ENCODE results near the gene UBTD1. TPM values are rescaled to one million over a fixed set of nuclear protein-coding genes. Genes with fewer than 3 reads are reported as not detected.
"Not testable (repeated sequence)": the region's sequence is repeated elsewhere in the genome, so short reads cannot be mapped to it uniquely, and the experiment has no call there.

The UBTD1 gene
- total RNA-seq, 2 donors from 2014 or later = 1.7 to 2.1 TPM

- peaks cover 5% of the 10 kb centered on the region for H3K4me1 Mint-ChIP-seq
- no peak for ATAC-seq (replicated peaks)
- H3K36me3 Mint-ChIP-seq (ENCODE audit: low read depth) = peaks cover 99% of the 10 kb centered on the region
- no peak overlapping the region for H3K4me3 Mint-ChIP-seq
- H3K9me3 Mint-ChIP-seq = no peaks in the 10 kb centered on the region
- no peaks in the 10 kb centered on the region for H3K27me3 Mint-ChIP-seq
- peak overlapping the region; percentile 20 for H3K27ac Mint-ChIP-seq
Measured at GRCh38 chr10:97468162-97468561, 30.6 kb upstream of the UBTD1 start.

DNA sequence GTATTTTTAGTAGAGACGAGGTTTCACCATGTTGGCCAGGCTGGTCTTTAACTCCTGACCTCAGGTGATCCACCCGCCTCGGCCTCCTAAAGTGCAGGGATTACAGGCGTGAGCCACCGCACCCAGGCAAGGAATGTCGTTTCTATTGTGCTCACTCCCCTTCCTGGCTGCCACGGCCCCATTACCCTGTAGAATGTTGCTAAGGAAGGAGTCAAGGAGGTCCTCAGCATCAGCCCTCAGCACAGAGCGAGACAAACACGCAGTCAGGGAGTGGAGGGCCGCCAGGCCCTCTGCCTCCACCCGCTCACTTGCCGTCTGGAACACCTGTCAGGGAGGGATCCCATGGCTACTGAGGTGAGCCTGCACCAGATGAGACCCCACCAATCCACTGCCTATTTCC, 29.9 kb upstream of the UBTD1 start:
- not testable (repeated sequence) for H3K9me3 Mint-ChIP-seq; H3K4me3 Mint-ChIP-seq; H3K27me3 Mint-ChIP-seq; H3K4me1 Mint-ChIP-seq; ATAC-seq (replicated peaks)
- Mint-ChIP-seq H3K27ac (peak overlapping the region; percentile 20), H3K36me3 (ENCODE audit: low read depth) (peaks cover 99% of the 10 kb centered on the region)

DNA sequence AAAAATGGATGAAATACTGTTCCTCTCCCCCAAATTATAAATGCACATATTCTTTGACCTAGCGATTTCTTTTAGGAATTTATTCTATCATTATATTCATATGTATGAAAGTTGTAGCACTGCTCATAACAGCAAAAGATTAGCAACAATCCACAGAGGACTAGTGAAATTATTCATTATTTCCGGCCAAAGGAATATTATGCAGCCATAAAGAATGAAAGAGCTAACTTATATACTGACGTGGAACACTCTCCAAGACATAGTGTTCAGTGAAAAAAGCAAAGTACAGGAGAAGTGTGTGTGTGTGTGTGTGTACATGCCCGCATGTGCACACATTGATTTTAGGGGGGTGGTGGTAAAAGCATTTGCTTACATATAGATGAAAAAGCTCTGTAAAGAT, 23.8 kb upstream of the UBTD1 start:
- ATAC-seq (replicated peaks) = no peak
- no peaks in the 10 kb centered on the region for H3K9me3 Mint-ChIP-seq
- no peak overlapping the region for H3K4me3 Mint-ChIP-seq
- H3K4me1 Mint-ChIP-seq = no peaks in the 10 kb centered on the region
- H3K27me3 Mint-ChIP-seq = no peaks in the 10 kb centered on the region
- no peak overlapping the region for H3K27ac Mint-ChIP-seq
- peaks cover 99% of the 10 kb centered on the region for H3K36me3 Mint-ChIP-seq (ENCODE audit: low read depth)

GRCh38 chr10:97475936-97476594, 22.7 kb upstream of the UBTD1 start:
- peaks cover 99% of the 10 kb centered on the region for H3K36me3 Mint-ChIP-seq (ENCODE audit: low read depth)
- H3K27me3 Mint-ChIP-seq = no peaks in the 10 kb centered on the region
- no peaks in the 10 kb centered on the region for H3K4me1 Mint-ChIP-seq
- no peak overlapping the region for H3K4me3 Mint-ChIP-seq
- no peaks in the 10 kb centered on the region for H3K9me3 Mint-ChIP-seq
- H3K27ac Mint-ChIP-seq = peak overlapping the region; percentile 12
- no peak for ATAC-seq (replicated peaks)

- not testable (repeated sequence) for H3K27me3 Mint-ChIP-seq; H3K4me1 Mint-ChIP-seq; H3K27ac Mint-ChIP-seq; H3K4me3 Mint-ChIP-seq; ATAC-seq (replicated peaks); H3K9me3 Mint-ChIP-seq
- H3K36me3 Mint-ChIP-seq (ENCODE audit: low read depth) = peaks cover 96% of the 10 kb centered on the region
Measured at GRCh38 chr10:97479410-97479809, 19.3 kb upstream of the UBTD1 start.

DNA sequence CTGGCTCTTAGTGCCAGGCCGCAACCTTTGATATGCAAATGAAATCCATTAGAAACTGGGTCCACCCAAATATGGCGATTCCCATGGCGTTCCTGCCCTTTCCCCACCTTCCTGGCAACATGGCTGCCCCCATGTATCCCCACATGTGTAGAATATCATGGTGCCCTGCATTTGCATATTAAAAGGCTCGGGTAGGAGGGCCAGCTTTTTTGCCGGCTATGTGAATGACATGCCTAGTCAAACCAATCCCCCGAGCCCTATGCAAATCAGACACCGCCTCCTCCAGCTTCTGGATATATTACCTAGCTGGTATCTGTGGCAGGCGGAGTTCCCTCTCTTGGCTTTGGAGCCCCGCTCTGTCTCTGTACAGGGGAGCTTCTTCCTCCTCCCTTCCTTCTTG, 18.8 kb upstream of the UBTD1 start:
- no peak overlapping the region for H3K27ac Mint-ChIP-seq
- no peak for ATAC-seq (replicated peaks)
- H3K4me3 Mint-ChIP-seq = no peak overlapping the region
- H3K4me1 Mint-ChIP-seq = no peaks in the 10 kb centered on the region
- H3K27me3 Mint-ChIP-seq = no peaks in the 10 kb centered on the region
- H3K36me3 Mint-ChIP-seq (ENCODE audit: low read depth) = peaks cover 94% of the 10 kb centered on the region
- no peaks in the 10 kb centered on the region for H3K9me3 Mint-ChIP-seq

DNA sequence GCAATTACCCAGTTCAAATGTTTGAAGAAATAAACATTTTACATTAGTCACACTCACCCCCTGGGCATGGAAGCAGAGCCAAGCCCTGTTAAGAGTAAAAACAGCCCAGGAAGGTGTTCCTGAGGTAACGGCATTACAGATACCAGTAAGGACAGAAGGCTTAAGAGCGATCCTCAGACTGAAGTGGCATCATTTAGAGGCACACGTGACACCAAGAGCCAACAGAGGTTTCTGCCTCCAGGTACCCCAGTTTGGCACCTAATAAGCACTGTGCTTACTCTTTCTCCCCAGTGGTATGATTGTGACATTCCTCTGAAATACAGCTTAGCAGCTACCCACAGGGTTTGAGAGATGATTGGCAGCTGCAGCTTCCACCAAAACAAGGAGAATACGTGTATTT, 17.7 kb upstream of the UBTD1 start:
- no peaks in the 10 kb centered on the region for H3K9me3 Mint-ChIP-seq
- H3K36me3 Mint-ChIP-seq (ENCODE audit: low read depth) = peaks cover 94% of the 10 kb centered on the region
- H3K4me1 Mint-ChIP-seq = no peaks in the 10 kb centered on the region
- H3K27ac Mint-ChIP-seq = peak overlapping the region; percentile 44
- H3K27me3 Mint-ChIP-seq = no peaks in the 10 kb centered on the region
- ATAC-seq (replicated peaks) = no peak
- H3K4me3 Mint-ChIP-seq = no peak overlapping the region

DNA sequence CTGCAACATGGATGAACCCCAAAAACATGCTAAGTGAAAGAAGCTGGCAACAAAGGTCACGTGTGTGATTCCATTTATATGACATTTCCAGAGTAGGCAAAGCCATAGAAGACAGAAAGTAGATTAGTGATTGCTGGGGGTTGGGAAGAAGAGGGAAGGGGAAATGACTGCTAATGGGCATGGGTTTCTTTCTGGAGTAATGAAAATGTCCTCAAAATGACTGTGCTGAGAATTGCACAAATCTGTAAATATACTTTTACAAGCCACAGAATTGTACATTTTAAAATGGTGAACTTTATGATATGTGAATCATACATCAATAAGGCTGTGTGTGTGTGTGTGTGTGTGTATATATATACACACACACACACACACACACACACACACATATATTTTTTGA, 16.3 kb upstream of the UBTD1 start:
- Mint-ChIP-seq H3K27ac (no peak overlapping the region), H3K4me1 (no peaks in the 10 kb centered on the region)

DNA sequence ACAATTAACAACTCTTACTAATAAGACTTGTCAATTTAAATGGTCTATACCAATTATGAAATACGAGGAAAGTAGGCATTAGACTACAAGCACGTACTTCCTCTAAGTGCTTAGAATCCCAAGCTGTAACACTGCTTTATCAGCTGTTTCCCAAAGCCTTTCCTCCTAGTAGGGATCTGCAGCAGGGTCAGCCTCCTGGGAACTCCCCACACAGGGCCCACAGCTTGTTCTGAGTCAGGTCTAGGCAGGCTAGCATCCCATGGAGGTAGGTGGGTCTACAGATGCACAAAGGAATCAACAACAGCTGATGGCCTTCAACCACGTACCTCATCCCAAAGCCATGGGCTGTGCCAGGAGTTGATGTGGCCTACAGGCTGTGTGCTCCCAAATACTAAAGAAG, 15.2 kb upstream of the UBTD1 start:
- H3K27ac Mint-ChIP-seq = peak overlapping the region; percentile 20
- H3K4me1 Mint-ChIP-seq = no peaks in the 10 kb centered on the region
- peaks cover 77% of the 10 kb centered on the region for H3K36me3 Mint-ChIP-seq (ENCODE audit: low read depth)
- no peak overlapping the region for H3K4me3 Mint-ChIP-seq
- ATAC-seq (replicated peaks) = no peak
- no peaks in the 10 kb centered on the region for H3K9me3 Mint-ChIP-seq
- H3K27me3 Mint-ChIP-seq = no peaks in the 10 kb centered on the region

More for the DNA sequence above, 16.3 kb upstream of the UBTD1 start:
- H3K36me3 Mint-ChIP-seq (ENCODE audit: low read depth) = peaks cover 88% of the 10 kb centered on the region
- H3K27me3 Mint-ChIP-seq = no peaks in the 10 kb centered on the region
- no peak for ATAC-seq (replicated peaks)
- H3K4me3 Mint-ChIP-seq = no peak overlapping the region
- H3K9me3 Mint-ChIP-seq = no peaks in the 10 kb centered on the region

DNA sequence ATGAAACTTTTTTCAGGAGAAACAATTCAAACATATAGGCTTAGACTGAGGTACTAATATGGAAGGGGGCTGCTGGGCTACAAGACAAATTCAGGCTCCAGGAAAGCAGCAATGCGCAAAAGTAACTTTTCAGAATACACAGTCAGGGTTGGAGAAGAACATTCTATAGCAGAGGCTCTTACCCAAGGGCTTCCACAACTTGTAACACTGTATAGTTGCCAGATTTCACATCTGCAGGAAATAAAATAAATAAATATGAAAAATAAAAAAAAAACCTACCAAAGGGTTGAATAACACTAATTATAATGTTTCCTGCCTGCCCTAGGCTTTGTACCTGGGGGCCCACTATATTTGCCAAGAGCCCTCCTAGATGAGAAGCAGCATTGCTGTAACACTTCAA, 14.8 kb upstream of the UBTD1 start:
- H3K4me1 Mint-ChIP-seq = no peaks in the 10 kb centered on the region
- H3K27ac Mint-ChIP-seq = peak overlapping the region; percentile 20
- no peak for ATAC-seq (replicated peaks)
- peaks cover 74% of the 10 kb centered on the region for H3K36me3 Mint-ChIP-seq (ENCODE audit: low read depth)
- H3K27me3 Mint-ChIP-seq = no peaks in the 10 kb centered on the region
- H3K4me3 Mint-ChIP-seq = no peak overlapping the region
- H3K9me3 Mint-ChIP-seq = no peaks in the 10 kb centered on the region

GRCh38 chr10:97485647-97486281, 13.0 kb upstream of the UBTD1 start:
- Mint-ChIP-seq H3K9me3 (no peaks in the 10 kb centered on the region), H3K36me3 (ENCODE audit: low read depth) (peaks cover 68% of the 10 kb centered on the region), H3K27ac (peak overlapping the region; percentile 49), H3K4me1 (peaks cover 4% of the 10 kb centered on the region), H3K27me3 (no peaks in the 10 kb centered on the region), H3K4me3 (no peak overlapping the region)
- ATAC-seq (replicated peaks) = no peak

GRCh38 chr10:97490592-97490991, 8.1 kb upstream of the UBTD1 start:
- Mint-ChIP-seq H3K4me3 (peak overlapping the region; percentile 22), H3K27me3 (no peaks in the 10 kb centered on the region), H3K9me3 (no peaks in the 10 kb centered on the region), H3K4me1 (peaks cover 16% of the 10 kb centered on the region), H3K36me3 (ENCODE audit: low read depth) (peaks cover 60% of the 10 kb centered on the region), H3K27ac (peak overlapping the region; percentile 69)
- no peak for ATAC-seq (replicated peaks)

DNA sequence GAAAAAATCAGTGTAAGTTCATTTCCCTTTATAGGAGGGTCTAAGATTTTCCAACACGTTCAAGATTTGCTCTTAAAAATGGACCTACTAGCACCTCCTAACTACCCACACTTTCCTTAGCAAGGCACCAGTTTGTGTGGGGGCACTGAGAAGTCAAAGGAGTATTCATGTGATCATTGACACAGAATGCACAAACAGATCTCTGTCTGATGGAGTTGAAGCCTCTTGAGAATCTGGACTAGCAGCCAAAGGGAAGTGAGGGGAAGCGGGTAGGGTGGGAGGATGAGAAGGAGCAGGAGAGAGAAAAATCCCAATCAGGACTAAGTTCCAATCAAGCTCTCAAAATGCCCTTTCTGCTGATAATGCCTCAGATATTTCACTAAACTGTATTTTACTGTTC, 4.6 kb upstream of the UBTD1 start:
- Mint-ChIP-seq H3K36me3 (ENCODE audit: low read depth) (peaks cover 67% of the 10 kb centered on the region), H3K27ac (no peak overlapping the region), H3K27me3 (no peaks in the 10 kb centered on the region), H3K4me3 (peak overlapping the region; percentile 93), H3K4me1 (peaks cover 16% of the 10 kb centered on the region), H3K9me3 (no peaks in the 10 kb centered on the region)
- ATAC-seq (replicated peaks) = no peak

DNA sequence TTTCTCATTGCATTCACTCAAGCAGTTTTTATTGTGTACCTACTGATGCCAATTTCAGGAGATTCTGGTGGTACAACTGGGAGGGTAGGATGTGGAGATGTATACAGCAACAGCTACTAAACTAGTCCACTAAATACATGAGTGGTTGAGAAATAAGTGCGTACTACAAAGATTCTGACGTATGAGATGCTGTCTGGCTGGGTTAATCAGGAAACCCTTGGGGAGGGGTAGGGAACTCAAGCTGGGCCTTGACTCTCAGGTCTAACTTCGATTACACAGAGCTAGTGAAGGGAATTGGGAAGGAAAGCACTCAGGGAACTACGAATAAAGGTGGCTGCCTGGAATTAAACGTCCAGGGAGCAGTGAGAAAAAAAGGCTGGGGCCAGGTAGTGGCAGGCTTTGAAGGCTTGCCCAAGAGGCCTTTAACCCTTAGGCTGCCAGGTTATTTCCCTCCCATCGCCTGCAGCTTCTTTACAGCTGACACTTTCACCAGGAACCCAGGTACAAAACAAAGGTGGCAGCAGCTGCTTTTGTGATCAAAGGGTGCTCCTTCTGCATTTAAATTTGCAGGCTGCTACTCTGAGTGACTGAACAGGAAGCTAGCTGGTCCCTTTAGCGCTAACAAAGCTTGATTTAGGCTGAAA, 3.7 kb upstream of the UBTD1 start:
- no peak for ATAC-seq (replicated peaks)
- H3K27me3 Mint-ChIP-seq = no peaks in the 10 kb centered on the region
- H3K4me3 Mint-ChIP-seq = peak overlapping the region; percentile 93

GRCh38 chr10:97497572-97498075, 1.1 kb upstream of the UBTD1 start:
- Mint-ChIP-seq H3K4me1 (peaks cover 10% of the 10 kb centered on the region), H3K27ac (peak overlapping the region; percentile 93), H3K4me3 (peak overlapping the region; percentile 93), H3K9me3 (no peaks in the 10 kb centered on the region), H3K27me3 (peaks cover 14% of the 10 kb centered on the region), H3K36me3 (ENCODE audit: low read depth) (peaks cover 50% of the 10 kb centered on the region)
- peak; percentile 58 for ATAC-seq (replicated peaks)

More for the DNA sequence above, 3.7 kb upstream of the UBTD1 start:
- Mint-ChIP-seq H3K4me1 (peaks cover 16% of the 10 kb centered on the region), H3K9me3 (no peaks in the 10 kb centered on the region), H3K27ac (peak overlapping the region; percentile 75), H3K36me3 (ENCODE audit: low read depth) (peaks cover 65% of the 10 kb centered on the region)

Measured in activated T-helper 17 cell treated with anti-CD3 and anti-CD28 coated beads, Interleukin-2, amount 50 U/mL, for 72 hours (primary cell).